Measurements from ENCODE around the gene RBPMS2. TPM values are rescaled to one million over a fixed set of nuclear protein-coding genes. Genes with fewer than 3 reads are reported as not detected.

The RBPMS2 gene
- total and polyA plus RNA-seq, 2 donors (not counting 3 experiments of a cell fraction or from before 2014, with no cell fraction given): 2.3 to 7.8 TPM

DNA sequence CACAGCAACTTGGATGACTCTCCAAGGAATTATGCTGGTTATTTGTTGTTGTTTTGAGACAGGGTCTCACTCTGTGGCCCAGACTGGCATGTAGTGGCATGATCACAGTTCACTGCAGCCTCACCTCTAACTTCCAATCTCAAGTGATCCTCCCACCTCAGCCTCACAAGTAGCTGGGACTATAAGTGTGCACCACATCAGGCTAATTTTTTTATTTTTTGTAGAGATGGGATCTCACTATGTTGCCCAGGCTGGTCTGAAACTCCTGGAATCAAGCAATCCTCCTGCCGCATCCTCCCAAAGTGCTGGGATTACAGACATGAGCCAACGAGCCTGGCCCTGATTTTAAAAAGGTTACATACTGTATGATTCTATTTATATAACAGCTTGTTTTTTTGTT lies 63.0 kb downstream of the RBPMS2 start:
- intact Hi-C loops (cut with micrococcal nuclease): no loop called here
- no peaks in the 10 kb centered on the region for H3K9me1 ChIP-seq (replicated peaks; ENCODE audit: control insufficient read depth, extremely low read depth, insufficient read depth, low read length)
- no peaks in the 10 kb centered on the region for H4K20me1 ChIP-seq (replicated peaks; ENCODE audit: control insufficient read depth, extremely low read depth, insufficient read depth, low read length)
- TF ChIP-seq POLR2AphosphoS5 (IDR thresholded peaks at IDR 0.05; ENCODE audit: insufficient read depth, low read depth, low read length) (no peak), MYC (IDR thresholded peaks at IDR 0.05; ENCODE audit: low read depth, low read length) (no peak), EZH2 (IDR thresholded peaks at IDR 0.05; ENCODE audit: borderline replicate concordance, low read depth, low read length, severe bottlenecking) (no peak), POLR2A (IDR thresholded peaks at IDR 0.05; ENCODE audit: low read depth, low read length) (no peak), FOS (IDR thresholded peaks at IDR 0.05; ENCODE audit: borderline replicate concordance, insufficient read depth, low read length) (no peak), GATA2 (IDR thresholded peaks at IDR 0.05; ENCODE audit: insufficient read depth, insufficient read length, low read depth, low read length) (no peak), JUN (IDR thresholded peaks at IDR 0.05; ENCODE audit: borderline replicate concordance, insufficient read depth, insufficient read length, low read depth) (no peak)
- TF ChIP-seq, protein P1, sequence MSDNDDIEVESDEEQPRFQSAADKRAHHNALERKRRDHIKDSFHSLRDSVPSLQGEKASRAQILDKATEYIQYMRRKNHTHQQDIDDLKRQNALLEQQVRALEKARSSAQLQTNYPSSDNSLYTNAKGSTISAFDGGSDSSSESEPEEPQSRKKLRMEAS (IDR thresholded peaks at IDR 0.05; ENCODE audit: insufficient read depth, insufficient read length): no peak
- TF ChIP-seq, protein P2, sequence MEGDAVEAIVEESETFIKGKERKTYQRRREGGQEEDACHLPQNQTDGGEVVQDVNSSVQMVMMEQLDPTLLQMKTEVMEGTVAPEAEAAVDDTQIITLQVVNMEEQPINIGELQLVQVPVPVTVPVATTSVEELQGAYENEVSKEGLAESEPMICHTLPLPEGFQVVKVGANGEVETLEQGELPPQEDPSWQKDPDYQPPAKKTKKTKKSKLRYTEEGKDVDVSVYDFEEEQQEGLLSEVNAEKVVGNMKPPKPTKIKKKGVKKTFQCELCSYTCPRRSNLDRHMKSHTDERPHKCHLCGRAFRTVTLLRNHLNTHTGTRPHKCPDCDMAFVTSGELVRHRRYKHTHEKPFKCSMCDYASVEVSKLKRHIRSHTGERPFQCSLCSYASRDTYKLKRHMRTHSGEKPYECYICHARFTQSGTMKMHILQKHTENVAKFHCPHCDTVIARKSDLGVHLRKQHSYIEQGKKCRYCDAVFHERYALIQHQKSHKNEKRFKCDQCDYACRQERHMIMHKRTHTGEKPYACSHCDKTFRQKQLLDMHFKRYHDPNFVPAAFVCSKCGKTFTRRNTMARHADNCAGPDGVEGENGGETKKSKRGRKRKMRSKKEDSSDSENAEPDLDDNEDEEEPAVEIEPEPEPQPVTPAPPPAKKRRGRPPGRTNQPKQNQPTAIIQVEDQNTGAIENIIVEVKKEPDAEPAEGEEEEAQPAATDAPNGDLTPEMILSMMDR (IDR thresholded peaks at IDR 0.05; ENCODE audit: extremely low read depth in 1 of 2, insufficient read depth in 1 of 2, low read depth in 1 of 2, low read length in 2 of 2): no peak
- no peak overlapping the region for H3K4me2 ChIP-seq (ENCODE audit: insufficient read depth, low read length)
- no peak for FAIRE-seq
- CTCF ChIA-PET: interaction anchor here (1.0 to 5.8 kb wide), 2 partner anchors 16 to 27 kb away, joined by 4 to 31 read pairs; no protein-coding TSS in a partner anchor
- H3K4me1 ChIP-seq (ENCODE audit: control insufficient read depth, extremely low read depth, insufficient read depth, low read length): no peaks in the 10 kb centered on the region
- no peak overlapping the region for H3K4me3 ChIP-seq (replicated peaks in 1 of 3; ENCODE audit: insufficient read depth in 1 of 3, low read depth in 1 of 3, low read length in 3 of 3)
- dilution Hi-C loops (cut with MboI; ENCODE audit: extremely low pct_ligation_motif_present, low sequenced_read_pairs): no loop called here
- no peaks in the 10 kb centered on the region for H3K9me3 ChIP-seq (replicated peaks; ENCODE audit: control insufficient read depth, insufficient read depth, low read length)
- BruUV-seq (replicated peaks): no TSS peak
- H2AFZ ChIP-seq (ENCODE audit: low read depth, low read length): no peak overlapping the region
- no peak overlapping the region for H3K9ac ChIP-seq (replicated peaks; ENCODE audit: extremely low read depth, insufficient read depth, low read length)
- H3K27me3 ChIP-seq (ENCODE audit: control insufficient read depth in 2 of 2, insufficient read depth in 2 of 2, low read length in 2 of 2): no peaks in the 10 kb centered on the region
- no peaks in the 10 kb centered on the region for H3K36me3 ChIP-seq (ENCODE audit: control insufficient read depth in 2 of 2, extremely low read depth in 1 of 2, insufficient read depth in 2 of 2, low read length in 2 of 2)
- H3K79me2 ChIP-seq (ENCODE audit: control insufficient read depth, insufficient read depth, low read length): no peaks in the 10 kb centered on the region
- no peak for DNase-seq (ENCODE audit: low read depth, low spot score)
- no peak overlapping the region for H3K27ac ChIP-seq (ENCODE audit: insufficient read depth, low read depth, low read length)
- POLR2A ChIA-PET: no interaction called here

Measured in endothelial cell of umbilical vein (primary cell).